ENCODE results near the gene RSBN1L.

DNA sequence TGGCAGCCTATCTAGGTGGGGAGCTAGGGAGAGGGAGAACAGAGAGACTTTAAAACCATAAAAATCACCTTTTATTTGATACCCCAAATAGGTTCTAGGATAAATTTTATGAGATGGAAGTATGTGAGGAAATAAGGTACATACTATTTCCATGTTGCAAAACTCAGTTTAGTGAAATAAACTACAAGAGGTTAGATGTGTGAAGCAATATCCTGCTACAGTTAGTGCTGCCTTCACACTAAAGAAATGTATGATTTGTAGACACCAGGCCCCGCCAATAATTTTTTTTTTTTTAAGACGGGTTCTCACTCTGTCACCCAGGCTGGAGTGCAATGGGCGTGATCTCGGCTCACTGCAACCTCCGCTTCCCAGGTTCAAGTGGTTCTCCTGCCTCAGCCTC lies 34.4 kb upstream of the RSBN1L start:
- TF ChIP-seq, protein P1, sequence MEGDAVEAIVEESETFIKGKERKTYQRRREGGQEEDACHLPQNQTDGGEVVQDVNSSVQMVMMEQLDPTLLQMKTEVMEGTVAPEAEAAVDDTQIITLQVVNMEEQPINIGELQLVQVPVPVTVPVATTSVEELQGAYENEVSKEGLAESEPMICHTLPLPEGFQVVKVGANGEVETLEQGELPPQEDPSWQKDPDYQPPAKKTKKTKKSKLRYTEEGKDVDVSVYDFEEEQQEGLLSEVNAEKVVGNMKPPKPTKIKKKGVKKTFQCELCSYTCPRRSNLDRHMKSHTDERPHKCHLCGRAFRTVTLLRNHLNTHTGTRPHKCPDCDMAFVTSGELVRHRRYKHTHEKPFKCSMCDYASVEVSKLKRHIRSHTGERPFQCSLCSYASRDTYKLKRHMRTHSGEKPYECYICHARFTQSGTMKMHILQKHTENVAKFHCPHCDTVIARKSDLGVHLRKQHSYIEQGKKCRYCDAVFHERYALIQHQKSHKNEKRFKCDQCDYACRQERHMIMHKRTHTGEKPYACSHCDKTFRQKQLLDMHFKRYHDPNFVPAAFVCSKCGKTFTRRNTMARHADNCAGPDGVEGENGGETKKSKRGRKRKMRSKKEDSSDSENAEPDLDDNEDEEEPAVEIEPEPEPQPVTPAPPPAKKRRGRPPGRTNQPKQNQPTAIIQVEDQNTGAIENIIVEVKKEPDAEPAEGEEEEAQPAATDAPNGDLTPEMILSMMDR (IDR thresholded peaks at IDR 0.05; ENCODE audit: low read depth, low read length) = no peak
- TF ChIP-seq MYC (IDR thresholded peaks at IDR 0.05; ENCODE audit: low read depth, low read length) (no peak), POLR2A (IDR thresholded peaks at IDR 0.05; ENCODE audit: extremely low read depth, insufficient read length) (no peak)
- TF ChIP-seq, protein P2, sequence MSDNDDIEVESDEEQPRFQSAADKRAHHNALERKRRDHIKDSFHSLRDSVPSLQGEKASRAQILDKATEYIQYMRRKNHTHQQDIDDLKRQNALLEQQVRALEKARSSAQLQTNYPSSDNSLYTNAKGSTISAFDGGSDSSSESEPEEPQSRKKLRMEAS (IDR thresholded peaks at IDR 0.05; ENCODE audit: low read depth, low read length) = no peak
